Stimulated activated CD8-positive, alpha-beta memory T cell treated with anti-CD3 and anti-CD28 coated beads, Interleukin-15, amount 100 ng/mL, for 1 hour (primary cell): ENCODE measurements around the gene OPRD1.
"Not testable (repeated sequence)": the region's sequence is repeated elsewhere in the genome, so short reads cannot be mapped to it uniquely, and the experiment has no call there.

Source experiments
- DNase-seq: peaks from one replicate; pipeline ENCODE4 v3.0.0-alpha.2; 2020; ENCODE audit warnings: low read depth

OPRD1 gene

GRCh38 chr1:28801461-28801860 is 10.5 kb upstream of the OPRD1 start:
- no peak for DNase-seq

GRCh38 chr1:28803051-28803450 is 8.9 kb upstream of the OPRD1 start:
- no peak for DNase-seq

GRCh38 chr1:28803662-28804061 is 8.3 kb upstream of the OPRD1 start:
- no peak for DNase-seq

GRCh38 chr1:28804071-28804470 is 7.9 kb upstream of the OPRD1 start:
- DNase-seq, result no peak

- no peak for DNase-seq
These were observed 4.9 kb upstream of the OPRD1 start for GRCh38 chr1:28807046-28807445.

GRCh38 chr1:28807986-28808385 is 4.0 kb upstream of the OPRD1 start:
- DNase-seq, result no peak

GRCh38 chr1:28811369-28811765 is 603 bp upstream of the OPRD1 start:
- no peak for DNase-seq

GRCh38 chr1:28812669-28813468 is 899 bp downstream of the OPRD1 start:
- no peak for DNase-seq

GRCh38 chr1:28813931-28814465 is 2.0 kb downstream of the OPRD1 start:
- DNase-seq, result no peak

- no peak for DNase-seq
These were observed 3.7 kb downstream of the OPRD1 start for GRCh38 chr1:28815533-28816185.

- DNase-seq, result no peak
These were observed 5.2 kb downstream of the OPRD1 start for GRCh38 chr1:28817133-28817532.

- DNase-seq, result no peak
These were observed 7.0 kb downstream of the OPRD1 start for GRCh38 chr1:28819020-28819419.

- DNase-seq, result no peak
These were observed 10.8 kb downstream of the OPRD1 start for GRCh38 chr1:28822799-28823198.

- not testable (repeated sequence) for DNase-seq
These were observed 12.1 kb downstream of the OPRD1 start for GRCh38 chr1:28824061-28824460.

GRCh38 chr1:28828227-28828858 is 16.4 kb downstream of the OPRD1 start:
- DNase-seq, result not testable (repeated sequence)

- no peak for DNase-seq
These were observed 18.8 kb downstream of the OPRD1 start for GRCh38 chr1:28830814-28831213.

GRCh38 chr1:28832966-28833365 is 21.0 kb downstream of the OPRD1 start:
- DNase-seq, result no peak

- DNase-seq, result no peak
These were observed 21.4 kb downstream of the OPRD1 start for GRCh38 chr1:28833381-28833780.

- no peak for DNase-seq
These were observed 23.3 kb downstream of the OPRD1 start for GRCh38 chr1:28835237-28835650.

GRCh38 chr1:28836421-28836956 is 24.5 kb downstream of the OPRD1 start:
- no peak for DNase-seq

- DNase-seq, result no peak
These were observed 29.1 kb downstream of the OPRD1 start for GRCh38 chr1:28840928-28841544.
